WTC11 (cell line): Measurements from ENCODE around the gene PDE4B.

Experiments used
- GABPB1 ChIP-seq: sonication (generic); formaldehyde crosslinking; IDR thresholded peaks from 2 replicates; pipeline ENCODE4 v1.8.1; 2023; ENCODE audit warnings: mild to moderate bottlenecking, missing genetic modification reagents
- HMGA2 ChIP-seq: fragments of 250-450 bp; sonication (Bioruptor Pico); IDR thresholded peaks from 2 replicates; pipeline ENCODE4 v1.4.0; 2021; ENCODE audit warnings: mild to moderate bottlenecking, moderate library complexity
- MYBL2 ChIP-seq: sonication (generic); formaldehyde crosslinking; IDR thresholded peaks from 2 replicates; pipeline ENCODE4 v1.8.1; 2023; ENCODE audit warnings: mild to moderate bottlenecking, moderate library complexity, missing genetic modification reagents
- NR2C2 ChIP-seq: sonication (generic); formaldehyde crosslinking; IDR thresholded peaks from 2 replicates; pipeline ENCODE4 v1.8.0; 2022; ENCODE audit warnings: mild to moderate bottlenecking, missing genetic modification reagents
- SP1 ChIP-seq: sonication (generic); formaldehyde crosslinking; conservative IDR thresholded peaks from 2 replicates; pipeline ENCODE4 v1.8.1; 2022; ENCODE audit warnings: missing genetic modification reagents
- ZNF121 ChIP-seq: sonication (generic); formaldehyde crosslinking; IDR thresholded peaks from 2 replicates; pipeline ENCODE4 v1.8.0; 2023; ENCODE audit warnings: missing genetic modification reagents
- ZNF263 ChIP-seq: sonication (generic); formaldehyde crosslinking; IDR thresholded peaks from 2 replicates; pipeline ENCODE4 v1.8.1; 2022; ENCODE audit warnings: low read depth, mild to moderate bottlenecking, moderate library complexity, missing genetic modification reagents
- ZNF416 ChIP-seq: fragments of 250-450 bp; sonication (Bioruptor Pico); IDR thresholded peaks from 2 replicates; pipeline ENCODE4 v1.9.0; 2021; ENCODE audit warnings: mild to moderate bottlenecking, inconsistent platforms
- TF ChIP-seq, protein P1 (sequence below): sonication (generic); formaldehyde crosslinking; IDR thresholded peaks from 2 replicates; pipeline ENCODE4 v1.8.1; 2023; ENCODE audit warnings: mild to moderate bottlenecking, missing genetic modification reagents, borderline replicate concordance
- TF ChIP-seq, protein P2 (sequence below): fragments of 200-600 bp; IDR thresholded peaks from 2 replicates; pipeline ENCODE4 v1.8.0; 2022; ENCODE audit warnings: antibody characterized with exemption
- TF ChIP-seq, protein P3 (sequence below): sonication (generic); formaldehyde crosslinking; IDR thresholded peaks from 2 replicates; pipeline ENCODE4 v1.8.1; 2022; ENCODE audit warnings: missing genetic modification reagents, borderline replicate concordance
- TF ChIP-seq, protein P4 (sequence below): sonication (generic); formaldehyde crosslinking; conservative IDR thresholded peaks from 2 replicates; pipeline ENCODE4 v1.8.1; 2022; ENCODE audit warnings: mild to moderate bottlenecking, missing genetic modification reagents
- TF ChIP-seq, protein P5 (sequence below): sonication (generic); formaldehyde crosslinking; IDR thresholded peaks from 2 replicates; pipeline ENCODE4 v1.8.1; 2023; ENCODE audit warnings: mild to moderate bottlenecking, missing genetic modification reagents
- TF ChIP-seq, protein P6 (sequence below): fragments of 250-450 bp; sonication (Bioruptor Pico); IDR thresholded peaks from 2 replicates; pipeline ENCODE4 v1.9.0; 2021; ENCODE audit warnings: moderate library complexity, mild to moderate bottlenecking, inconsistent platforms, borderline replicate concordance

DNA sequence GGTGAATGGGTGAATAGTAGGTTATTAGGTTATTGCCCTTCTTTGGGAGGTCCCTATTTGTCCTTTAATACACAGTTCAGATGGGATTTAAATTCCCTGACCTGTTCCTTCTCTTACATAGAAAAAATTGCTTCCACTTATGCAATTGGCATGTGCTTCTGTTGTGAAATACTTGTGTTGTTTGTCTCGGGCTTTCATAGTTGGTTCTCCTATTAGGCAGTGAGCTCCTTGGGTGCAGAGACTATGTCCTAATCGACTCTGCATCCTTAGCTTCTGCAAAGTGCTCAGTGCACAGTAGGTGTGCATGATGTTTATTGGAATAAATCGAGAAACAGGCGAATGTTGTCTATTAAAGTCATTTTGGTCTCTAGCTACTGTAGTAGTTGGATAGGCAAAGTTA is 1.3 kb upstream of the PDE4B start:
- TF ChIP-seq, protein P1, sequence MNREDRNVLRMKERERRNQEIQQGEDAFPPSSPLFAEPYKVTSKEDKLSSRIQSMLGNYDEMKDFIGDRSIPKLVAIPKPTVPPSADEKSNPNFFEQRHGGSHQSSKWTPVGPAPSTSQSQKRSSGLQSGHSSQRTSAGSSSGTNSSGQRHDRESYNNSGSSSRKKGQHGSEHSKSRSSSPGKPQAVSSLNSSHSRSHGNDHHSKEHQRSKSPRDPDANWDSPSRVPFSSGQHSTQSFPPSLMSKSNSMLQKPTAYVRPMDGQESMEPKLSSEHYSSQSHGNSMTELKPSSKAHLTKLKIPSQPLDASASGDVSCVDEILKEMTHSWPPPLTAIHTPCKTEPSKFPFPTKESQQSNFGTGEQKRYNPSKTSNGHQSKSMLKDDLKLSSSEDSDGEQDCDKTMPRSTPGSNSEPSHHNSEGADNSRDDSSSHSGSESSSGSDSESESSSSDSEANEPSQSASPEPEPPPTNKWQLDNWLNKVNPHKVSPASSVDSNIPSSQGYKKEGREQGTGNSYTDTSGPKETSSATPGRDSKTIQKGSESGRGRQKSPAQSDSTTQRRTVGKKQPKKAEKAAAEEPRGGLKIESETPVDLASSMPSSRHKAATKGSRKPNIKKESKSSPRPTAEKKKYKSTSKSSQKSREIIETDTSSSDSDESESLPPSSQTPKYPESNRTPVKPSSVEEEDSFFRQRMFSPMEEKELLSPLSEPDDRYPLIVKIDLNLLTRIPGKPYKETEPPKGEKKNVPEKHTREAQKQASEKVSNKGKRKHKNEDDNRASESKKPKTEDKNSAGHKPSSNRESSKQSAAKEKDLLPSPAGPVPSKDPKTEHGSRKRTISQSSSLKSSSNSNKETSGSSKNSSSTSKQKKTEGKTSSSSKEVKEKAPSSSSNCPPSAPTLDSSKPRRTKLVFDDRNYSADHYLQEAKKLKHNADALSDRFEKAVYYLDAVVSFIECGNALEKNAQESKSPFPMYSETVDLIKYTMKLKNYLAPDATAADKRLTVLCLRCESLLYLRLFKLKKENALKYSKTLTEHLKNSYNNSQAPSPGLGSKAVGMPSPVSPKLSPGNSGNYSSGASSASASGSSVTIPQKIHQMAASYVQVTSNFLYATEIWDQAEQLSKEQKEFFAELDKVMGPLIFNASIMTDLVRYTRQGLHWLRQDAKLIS = no peak
- TF ChIP-seq HMGA2 (CRISPR knock-in tag) (no peak), NR2C2 (CRISPR knock-in tag) (no peak), ZNF121 (CRISPR knock-in tag) (no peak), GABPB1 (CRISPR knock-in tag) (no peak), ZNF416 (CRISPR knock-in tag) (no peak), MYBL2 (CRISPR knock-in tag) (no peak), ZNF263 (CRISPR knock-in tag) (no peak), SP1 (CRISPR knock-in tag) (no peak)
- TF ChIP-seq, protein P2, sequence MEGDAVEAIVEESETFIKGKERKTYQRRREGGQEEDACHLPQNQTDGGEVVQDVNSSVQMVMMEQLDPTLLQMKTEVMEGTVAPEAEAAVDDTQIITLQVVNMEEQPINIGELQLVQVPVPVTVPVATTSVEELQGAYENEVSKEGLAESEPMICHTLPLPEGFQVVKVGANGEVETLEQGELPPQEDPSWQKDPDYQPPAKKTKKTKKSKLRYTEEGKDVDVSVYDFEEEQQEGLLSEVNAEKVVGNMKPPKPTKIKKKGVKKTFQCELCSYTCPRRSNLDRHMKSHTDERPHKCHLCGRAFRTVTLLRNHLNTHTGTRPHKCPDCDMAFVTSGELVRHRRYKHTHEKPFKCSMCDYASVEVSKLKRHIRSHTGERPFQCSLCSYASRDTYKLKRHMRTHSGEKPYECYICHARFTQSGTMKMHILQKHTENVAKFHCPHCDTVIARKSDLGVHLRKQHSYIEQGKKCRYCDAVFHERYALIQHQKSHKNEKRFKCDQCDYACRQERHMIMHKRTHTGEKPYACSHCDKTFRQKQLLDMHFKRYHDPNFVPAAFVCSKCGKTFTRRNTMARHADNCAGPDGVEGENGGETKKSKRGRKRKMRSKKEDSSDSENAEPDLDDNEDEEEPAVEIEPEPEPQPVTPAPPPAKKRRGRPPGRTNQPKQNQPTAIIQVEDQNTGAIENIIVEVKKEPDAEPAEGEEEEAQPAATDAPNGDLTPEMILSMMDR = no peak
- TF ChIP-seq, protein P3, sequence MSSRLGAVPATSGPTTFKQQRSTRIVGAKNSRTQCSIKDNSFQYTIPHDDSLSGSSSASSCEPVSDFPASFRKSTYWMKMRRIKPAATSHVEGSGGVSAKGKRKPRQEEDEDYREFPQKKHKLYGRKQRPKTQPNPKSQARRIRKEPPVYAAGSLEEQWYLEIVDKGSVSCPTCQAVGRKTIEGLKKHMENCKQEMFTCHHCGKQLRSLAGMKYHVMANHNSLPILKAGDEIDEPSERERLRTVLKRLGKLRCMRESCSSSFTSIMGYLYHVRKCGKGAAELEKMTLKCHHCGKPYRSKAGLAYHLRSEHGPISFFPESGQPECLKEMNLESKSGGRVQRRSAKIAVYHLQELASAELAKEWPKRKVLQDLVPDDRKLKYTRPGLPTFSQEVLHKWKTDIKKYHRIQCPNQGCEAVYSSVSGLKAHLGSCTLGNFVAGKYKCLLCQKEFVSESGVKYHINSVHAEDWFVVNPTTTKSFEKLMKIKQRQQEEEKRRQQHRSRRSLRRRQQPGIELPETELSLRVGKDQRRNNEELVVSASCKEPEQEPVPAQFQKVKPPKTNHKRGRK (CRISPR knock-in tag) = no peak
- TF ChIP-seq, protein P4, sequence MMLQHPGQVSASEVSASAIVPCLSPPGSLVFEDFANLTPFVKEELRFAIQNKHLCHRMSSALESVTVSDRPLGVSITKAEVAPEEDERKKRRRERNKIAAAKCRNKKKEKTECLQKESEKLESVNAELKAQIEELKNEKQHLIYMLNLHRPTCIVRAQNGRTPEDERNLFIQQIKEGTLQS (CRISPR knock-in tag) = no peak
- TF ChIP-seq, protein P5, sequence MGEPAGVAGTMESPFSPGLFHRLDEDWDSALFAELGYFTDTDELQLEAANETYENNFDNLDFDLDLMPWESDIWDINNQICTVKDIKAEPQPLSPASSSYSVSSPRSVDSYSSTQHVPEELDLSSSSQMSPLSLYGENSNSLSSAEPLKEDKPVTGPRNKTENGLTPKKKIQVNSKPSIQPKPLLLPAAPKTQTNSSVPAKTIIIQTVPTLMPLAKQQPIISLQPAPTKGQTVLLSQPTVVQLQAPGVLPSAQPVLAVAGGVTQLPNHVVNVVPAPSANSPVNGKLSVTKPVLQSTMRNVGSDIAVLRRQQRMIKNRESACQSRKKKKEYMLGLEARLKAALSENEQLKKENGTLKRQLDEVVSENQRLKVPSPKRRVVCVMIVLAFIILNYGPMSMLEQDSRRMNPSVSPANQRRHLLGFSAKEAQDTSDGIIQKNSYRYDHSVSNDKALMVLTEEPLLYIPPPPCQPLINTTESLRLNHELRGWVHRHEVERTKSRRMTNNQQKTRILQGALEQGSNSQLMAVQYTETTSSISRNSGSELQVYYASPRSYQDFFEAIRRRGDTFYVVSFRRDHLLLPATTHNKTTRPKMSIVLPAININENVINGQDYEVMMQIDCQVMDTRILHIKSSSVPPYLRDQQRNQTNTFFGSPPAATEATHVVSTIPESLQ (CRISPR knock-in tag) = no peak
- TF ChIP-seq, protein P6, sequence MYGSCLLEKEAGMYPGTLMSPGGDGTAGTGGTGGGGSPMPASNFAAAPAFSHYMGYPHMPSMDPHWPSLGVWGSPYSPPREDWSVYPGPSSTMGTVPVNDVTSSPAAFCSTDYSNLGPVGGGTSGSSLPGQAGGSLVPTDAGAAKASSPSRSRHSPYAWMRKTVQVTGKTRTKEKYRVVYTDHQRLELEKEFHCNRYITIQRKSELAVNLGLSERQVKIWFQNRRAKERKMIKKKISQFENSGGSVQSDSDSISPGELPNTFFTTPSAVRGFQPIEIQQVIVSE (CRISPR knock-in tag) = no peak
